Right cardiac atrium (tissue), 5 donors: ENCODE data around the gene CAPN11. TPM values are rescaled to one million over a fixed set of nuclear protein-coding genes. Genes with fewer than 3 reads are reported as not detected.
A peak's percentile ranks its signal among the peaks of the same experiment; 100 is the strongest.
"Not testable (repeated sequence)": the region's sequence is repeated elsewhere in the genome, so short reads cannot be mapped to it uniquely, and the experiment has no call there.

ENCODE experiments used
- ATAC-seq, 2 donors: fragments of 200-7000 bp; cut with Tn5 transposase; one replicate each; pipeline versions ENCODE4 v1.8.0 to v1.9.1; 2020; ENCODE audit warnings: moderate library complexity in 2 of 2, mild to moderate bottlenecking in 1 of 2
- DNase-seq, 3 donors: peaks; one replicate each; pipeline ENCODE4 v3.0.0-alpha.2; 2020
- H3K27ac ChIP-seq: one replicate; pipeline ENCODE4 v1.5.1; 2013; ENCODE audit warnings: mild to moderate bottlenecking, low read length, control low read depth, moderate library complexity
- H3K27me3 ChIP-seq: one replicate; pipeline ENCODE4 v1.6.1; 2013; ENCODE audit not compliant: control insufficient read depth, insufficient read depth
- H3K4me1 ChIP-seq: one replicate; pipeline ENCODE4 v1.6.1; 2013; ENCODE audit warnings: low read length; ENCODE audit not compliant: control insufficient read depth, insufficient read depth
- H3K4me3 ChIP-seq: one replicate; pipeline ENCODE4 v1.5.1; 2013; ENCODE audit warnings: low read length, control low read depth
- H3K9me3 ChIP-seq: one replicate; pipeline ENCODE4 v1.6.1; 2013; ENCODE audit warnings: low read length; ENCODE audit not compliant: control insufficient read depth
- WGBS: extraction: QIAGEN DNeasy Blood & Tissue Kit; methylation state at CpG from one replicate; pipeline ENCODE4 v1.1.7; 2013; 5-methylcytosine and 5-hydroxymethylcytosine counted together
- intact Hi-C, 4 donors: fragments of 100-400 bp; cut with DNase I; formaldehyde crosslinking; loops; one replicate each; pipeline versions ENCODE4 v1.11.0 to v1.14.0; 2022 to 2023
- polyA plus RNA-seq: library from polyadenylated mRNA; stranded (reverse); fragments of 200-250 nt; gene quantifications from one replicate; pipeline ENCODE4 v1.2.3, GENCODE V29; 2013
- total RNA-seq, 4 donors: library from RNA; stranded (reverse); fragmentation: NEBNext Ultra II Directional; extraction: Animal tissue kit (Norgen Biotek cat#: 25700); gene quantifications; one replicate each; pipeline ENCODE4 v1.2.1, GENCODE V29; 2021
- donor health status: healthy with polysubstance abuse.
- donor health status: DM: no; HTN: yes; CAD: no.
- donor health status: DM: no; HTN: no; CAD: no.
- donor health status: DM: no; HTN: yes; CAD: no; lungs with severe emphysema.
- donor health status: DM: yes; HTN: yes; CAD: no.

CAPN11 gene
- total and polyA plus RNA-seq, 5 donors, result 0.27 to 0.38 TPM; not detected in 3

GRCh38 chr6:44133003-44133931 is 25.4 kb upstream of the CAPN11 start:
- no peaks in the 10 kb centered on the region for H3K27me3 ChIP-seq
- no peaks in the 10 kb centered on the region for H3K9me3 ChIP-seq
- peaks cover 4% of the 10 kb centered on the region for H3K4me1 ChIP-seq
- peak; percentile 43 to 74 (median 71) for DNase-seq
- no peak overlapping the region for H3K4me3 ChIP-seq
- 36% methylated on average over 9 of the region's 9 CpGs for WGBS
- peak; percentile 80 to 84 for ATAC-seq
- no peak overlapping the region for H3K27ac ChIP-seq
- intact Hi-C loops, result loop anchor here in 1 of 4 donors (5.0 kb wide), 1 partner anchor 36 kb away; no protein-coding TSS in a partner anchor

GRCh38 chr6:44133981-44134711 is 24.5 kb upstream of the CAPN11 start:
- no peak for DNase-seq
- Histone ChIP-seq H3K27me3 (no peaks in the 10 kb centered on the region), H3K4me3 (no peak overlapping the region), H3K4me1 (peaks cover 2% of the 10 kb centered on the region), H3K9me3 (no peaks in the 10 kb centered on the region), H3K27ac (no peak overlapping the region)
- intact Hi-C loops, result loop anchor here in 1 of 4 donors (5.0 kb wide), 1 partner anchor 37 kb away; no protein-coding TSS in a partner anchor
- ATAC-seq, result peak in 1 of 2 donors; percentile 12
- WGBS, result 88% methylated on average over 12 of the region's 12 CpGs

GRCh38 chr6:44135173-44135758 is 23.4 kb upstream of the CAPN11 start:
- Histone ChIP-seq H3K9me3 (no peaks in the 10 kb centered on the region), H3K27me3 (no peaks in the 10 kb centered on the region), H3K4me1 (peaks cover 2% of the 10 kb centered on the region), H3K4me3 (no peak overlapping the region), H3K27ac (no peak overlapping the region)
- no peak for ATAC-seq
- 81% methylated on average over 10 of the region's 10 CpGs for WGBS
- intact Hi-C loops, result no loop called here
- DNase-seq, result no peak

- intact Hi-C loops, result no loop called here
- Histone ChIP-seq H3K4me1 (peaks cover 2% of the 10 kb centered on the region), H3K27me3 (no peaks in the 10 kb centered on the region), H3K4me3 (no peak overlapping the region), H3K27ac (no peak overlapping the region), H3K9me3 (no peaks in the 10 kb centered on the region)
- ATAC-seq (no peak), DNase-seq (no peak)
- WGBS, result 95% methylated on average over 7 of the region's 7 CpGs
Measured at GRCh38 chr6:44135875-44136274, 22.7 kb upstream of the CAPN11 start.

GRCh38 chr6:44138717-44139350 is 19.8 kb upstream of the CAPN11 start:
- intact Hi-C loops, result no loop called here
- no peak for ATAC-seq
- WGBS, result 48% methylated on average over 6 of the region's 6 CpGs

GRCh38 chr6:44139351-44139743 is 19.3 kb upstream of the CAPN11 start:
- Histone ChIP-seq H3K27ac (no peak overlapping the region), H3K27me3 (no peaks in the 10 kb centered on the region), H3K4me3 (no peak overlapping the region), H3K4me1 (no peaks in the 10 kb centered on the region), H3K9me3 (no peaks in the 10 kb centered on the region)
- WGBS, result 81% methylated on average over 10 of the region's 10 CpGs
- no peak for DNase-seq
- no peak for ATAC-seq
- intact Hi-C loops, result no loop called here

More at GRCh38 chr6:44138717-44139350, 19.8 kb upstream of the CAPN11 start:
- Histone ChIP-seq H3K27ac (no peak overlapping the region), H3K9me3 (no peaks in the 10 kb centered on the region), H3K4me1 (no peaks in the 10 kb centered on the region), H3K4me3 (no peak overlapping the region), H3K27me3 (no peaks in the 10 kb centered on the region)
- no peak for DNase-seq

GRCh38 chr6:44142835-44143234 is 15.8 kb upstream of the CAPN11 start:
- no peaks in the 10 kb centered on the region for H3K9me3 ChIP-seq
- WGBS, result 100% methylated on average over 1 of the region's 1 CpG
- intact Hi-C loops, result no loop called here
- no peaks in the 10 kb centered on the region for H3K4me1 ChIP-seq
- no peak overlapping the region for H3K4me3 ChIP-seq
- no peak overlapping the region for H3K27ac ChIP-seq
- ATAC-seq (no peak), DNase-seq (no peak)
- no peaks in the 10 kb centered on the region for H3K27me3 ChIP-seq

GRCh38 chr6:44143731-44144130 is 14.9 kb upstream of the CAPN11 start:
- H3K4me1 ChIP-seq, result no peaks in the 10 kb centered on the region
- WGBS, result 86% methylated on average over 1 of the region's 1 CpG
- no peak overlapping the region for H3K4me3 ChIP-seq
- H3K27ac ChIP-seq, result no peak overlapping the region
- no peaks in the 10 kb centered on the region for H3K27me3 ChIP-seq
- intact Hi-C loops, result no loop called here
- ATAC-seq (no peak), DNase-seq (no peak)
- no peaks in the 10 kb centered on the region for H3K9me3 ChIP-seq

- WGBS, result 64% methylated on average over 3 of the region's 3 CpGs
- intact Hi-C loops, H3K27me3 ChIP-seq, H3K27ac ChIP-seq, H3K4me1 ChIP-seq, H3K9me3 ChIP-seq, H3K4me3 ChIP-seq, ATAC-seq, DNase-seq: not testable (repeated sequence)
Measured at GRCh38 chr6:44144536-44144935, 14.1 kb upstream of the CAPN11 start.

GRCh38 chr6:44145839-44146238 is 12.8 kb upstream of the CAPN11 start:
- ATAC-seq (no peak), DNase-seq (no peak)
- Histone ChIP-seq H3K4me1 (no peaks in the 10 kb centered on the region), H3K4me3 (no peak overlapping the region), H3K27me3 (no peaks in the 10 kb centered on the region), H3K27ac (no peak overlapping the region), H3K9me3 (no peaks in the 10 kb centered on the region)
- intact Hi-C loops, result loop anchor here in 1 of 4 donors (5.0 kb wide), 1 partner anchor 49 kb away; no protein-coding TSS in a partner anchor
